NCI-H2196 (cell line): ENCODE measurements around the gene CAMKK1.

Source experiments
- DNase-seq: peaks from one replicate; lab custom pipeline; 2025; ENCODE audit not compliant: unreplicated experiment; lab: John Stamatoyannopoulos, UW

The CAMKK1 gene

DNA sequence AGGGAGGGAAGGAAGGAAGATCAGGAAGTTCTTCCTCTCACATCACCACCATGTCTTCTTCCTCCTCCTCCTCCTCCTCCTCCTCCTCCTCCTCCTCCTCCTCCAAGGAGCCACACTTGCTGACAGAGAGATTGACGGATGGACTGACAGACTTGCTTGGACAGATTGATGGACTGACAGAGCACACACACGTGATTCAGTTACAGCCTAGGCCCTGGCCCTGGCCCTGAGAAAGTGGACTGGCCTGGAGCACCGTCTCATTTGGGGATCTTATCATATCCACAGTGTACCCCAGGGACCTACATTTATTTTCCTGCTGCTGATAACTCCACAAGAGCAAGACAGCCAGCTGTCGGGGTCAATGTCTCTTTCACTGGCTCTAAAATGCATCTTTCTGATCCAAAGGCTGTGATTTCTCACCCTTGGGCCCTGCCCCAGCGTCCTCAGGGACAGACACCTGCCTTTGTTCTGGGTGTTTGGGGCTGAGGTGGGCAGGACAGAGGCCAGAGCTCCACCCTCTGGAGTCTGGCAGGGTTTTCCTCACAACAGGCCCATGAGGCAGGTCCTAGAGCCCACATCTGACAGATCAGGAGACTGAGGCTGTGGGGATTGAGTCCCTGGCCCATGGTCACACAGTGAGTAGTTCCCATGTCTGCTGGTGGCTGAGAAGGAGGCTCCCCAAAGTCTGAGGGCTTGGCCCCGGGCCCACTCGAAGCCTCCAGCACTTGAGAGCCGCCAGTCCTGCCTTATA is 25.7 kb upstream of the CAMKK1 start:
- DNase-seq = no peak

GRCh38 chr17:3917391-3917931 is 24.6 kb upstream of the CAMKK1 start:
- DNase-seq = no peak

GRCh38 chr17:3916825-3917224 is 24.0 kb upstream of the CAMKK1 start:
- DNase-seq = no peak

DNA sequence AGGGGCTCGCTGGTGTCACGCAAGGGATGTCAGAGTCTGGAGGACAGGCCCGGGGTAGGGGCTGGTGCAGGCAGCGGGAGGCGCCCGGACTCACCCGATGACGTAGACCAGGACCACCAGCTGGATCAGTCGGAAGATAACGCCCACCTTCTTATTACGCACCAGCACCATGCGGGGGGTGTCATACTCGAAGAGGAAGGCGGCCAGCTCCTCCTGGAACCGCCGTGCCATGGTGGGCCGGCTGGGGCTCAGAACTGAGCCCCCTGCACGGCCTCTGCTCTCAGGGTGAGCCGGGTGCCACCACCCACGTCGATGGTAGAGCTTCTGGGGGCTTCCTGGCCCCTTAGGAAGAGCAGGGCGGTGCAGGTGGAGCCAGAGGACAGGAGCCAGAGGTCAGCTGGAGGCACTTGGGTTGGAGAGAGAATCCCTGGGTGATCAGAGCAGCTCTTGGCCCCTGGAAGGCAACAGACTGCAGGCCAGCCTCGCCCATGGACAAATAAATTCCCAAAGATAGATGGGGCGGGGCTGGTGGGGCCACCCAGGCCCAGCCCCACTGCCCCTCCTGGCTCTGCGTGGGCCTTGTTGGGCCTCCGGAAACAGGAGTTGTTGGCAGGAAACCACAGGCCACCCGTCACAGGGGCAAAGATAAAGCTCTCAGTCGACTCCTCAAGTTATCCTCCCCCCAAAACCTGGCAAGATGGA is 23.3 kb upstream of the CAMKK1 start, which contains the start of gene P2RX1:
Gene P2RX1, minus strand, starts transcription at position 471 of the 702 bp plus-strand sequence. Its CDS starts 240 bp downstream, at position 231.
- no peak for DNase-seq

DNA sequence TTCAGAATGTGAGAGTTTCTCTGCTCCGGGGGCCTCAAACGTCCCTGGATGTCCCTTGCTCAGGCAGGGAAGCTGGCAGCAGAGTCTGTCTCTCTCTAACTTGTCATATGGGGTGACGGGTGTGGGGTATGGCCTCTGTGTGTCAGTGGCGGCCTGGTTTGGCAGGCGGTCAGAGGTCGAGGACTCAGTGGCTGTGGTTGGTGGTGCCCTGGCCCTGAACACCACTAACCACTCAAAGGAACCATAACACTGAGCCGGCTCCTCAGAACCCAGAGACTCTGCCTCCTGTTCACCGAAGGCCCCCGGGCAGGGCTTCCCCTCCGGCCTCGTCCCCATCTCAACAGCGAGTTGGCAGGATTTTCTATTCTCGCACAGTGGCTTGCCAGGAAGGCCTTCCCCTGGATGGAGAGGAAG is 22.7 kb upstream of the CAMKK1 start:
- no peak for DNase-seq

GRCh38 chr17:3914312-3914670 is 21.4 kb upstream of the CAMKK1 start:
- DNase-seq = no peak

- peak; percentile 50 for DNase-seq
Measured at GRCh38 chr17:3913531-3914311, 20.9 kb upstream of the CAMKK1 start.

DNA sequence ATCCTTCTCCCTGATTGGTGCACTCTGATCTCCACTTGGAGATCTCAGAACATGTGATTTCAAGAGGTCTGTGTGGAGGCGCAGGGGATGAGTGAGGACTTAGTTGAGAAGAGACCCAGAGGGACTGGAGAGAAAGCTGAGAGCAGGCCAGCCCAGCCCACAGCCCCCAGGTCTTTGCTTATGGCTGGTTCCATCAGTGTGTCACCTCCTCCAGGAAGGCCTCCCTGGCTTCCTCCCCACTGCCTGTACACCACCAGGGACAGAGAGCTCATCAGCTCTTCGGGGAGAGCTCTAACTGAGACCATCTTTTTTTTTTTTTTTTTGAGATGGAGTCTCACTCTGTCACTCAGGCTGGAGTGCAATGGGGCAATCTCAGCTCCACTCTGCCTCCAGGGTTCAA is 20.0 kb upstream of the CAMKK1 start:
- no peak for DNase-seq

DNA sequence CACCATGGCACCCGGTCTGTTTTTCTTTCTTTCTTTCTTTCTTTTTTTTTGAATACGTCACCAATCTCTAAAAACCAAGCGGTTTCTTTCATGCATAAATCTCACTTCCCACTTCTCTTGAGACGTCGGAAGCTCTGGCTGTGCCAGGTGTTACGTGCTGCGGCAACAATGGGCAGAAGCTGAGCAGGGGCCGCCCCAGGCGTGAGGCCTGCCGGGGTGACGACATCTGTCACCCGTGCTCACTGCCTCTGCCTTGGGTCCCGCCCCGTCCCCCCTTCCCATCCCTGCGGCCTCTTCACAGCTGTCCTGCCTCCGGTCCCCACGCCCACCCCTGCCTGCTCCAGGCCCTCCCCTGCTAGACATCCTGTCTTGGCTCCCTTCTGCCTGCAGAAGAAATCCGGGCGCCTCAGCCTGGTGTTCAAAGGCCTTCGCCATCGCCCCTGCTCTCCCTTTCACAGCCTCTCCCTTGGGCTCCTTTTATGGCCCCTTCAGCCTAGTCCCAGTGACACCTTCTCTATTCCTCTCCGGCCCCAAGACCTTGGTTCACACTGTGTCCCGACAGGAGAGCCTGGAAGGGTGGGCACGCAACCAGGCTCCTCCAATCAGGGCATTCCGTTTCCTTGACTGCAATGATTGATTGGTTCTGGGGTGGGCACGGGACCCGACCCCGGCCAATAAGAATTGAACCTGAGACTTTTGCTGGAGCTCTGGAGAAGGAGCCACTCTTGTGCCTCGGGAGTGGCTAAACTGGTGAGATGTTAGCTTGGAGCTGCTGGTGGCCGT is 18.6 kb upstream of the CAMKK1 start:
- DNase-seq = no peak

DNA sequence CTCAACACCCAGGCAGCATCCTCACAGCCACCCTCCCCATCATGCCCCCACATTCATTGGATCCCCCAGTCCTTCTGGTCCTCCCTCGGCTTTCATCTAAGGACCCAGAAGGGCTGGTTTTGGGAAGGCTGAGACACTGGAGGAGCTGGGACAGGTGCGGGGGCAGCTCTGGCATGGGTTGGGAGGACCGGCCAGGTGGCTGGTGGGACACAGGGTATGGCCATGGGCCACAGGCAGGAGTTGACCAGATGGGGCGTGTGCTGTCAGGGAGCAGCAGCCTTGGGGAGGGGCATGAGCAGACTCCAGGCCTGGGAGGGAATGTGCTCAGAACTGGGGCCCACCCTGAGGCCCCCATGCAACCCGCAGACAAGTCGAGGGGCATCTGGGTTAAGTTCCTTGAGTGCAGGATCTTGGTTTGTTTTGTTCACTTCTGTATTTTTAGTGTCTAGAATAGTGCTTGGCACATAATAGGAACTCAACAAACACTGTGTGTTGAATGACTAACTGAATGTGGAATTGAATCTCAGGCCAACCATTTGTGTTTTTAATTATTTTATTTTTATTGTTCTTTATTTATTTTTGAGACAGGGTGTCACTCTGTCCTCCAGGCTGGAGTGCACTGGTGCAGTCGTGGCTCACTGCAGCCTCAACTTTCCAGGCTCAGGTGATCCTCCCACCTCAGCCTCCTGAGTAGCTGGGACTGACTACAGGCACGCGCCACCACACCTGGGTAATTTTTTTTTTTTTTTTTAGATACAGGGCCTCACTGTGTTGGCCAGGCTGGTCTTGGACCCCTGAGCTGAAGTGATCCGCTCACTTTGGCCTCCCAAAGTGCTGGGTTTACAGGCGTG is 17.8 kb upstream of the CAMKK1 start:
- no peak for DNase-seq

- DNase-seq = no peak
Measured at GRCh38 chr17:3909257-3909656, 16.4 kb upstream of the CAMKK1 start.

- no peak for DNase-seq
Measured at GRCh38 chr17:3907483-3908216, 14.8 kb upstream of the CAMKK1 start.

DNA sequence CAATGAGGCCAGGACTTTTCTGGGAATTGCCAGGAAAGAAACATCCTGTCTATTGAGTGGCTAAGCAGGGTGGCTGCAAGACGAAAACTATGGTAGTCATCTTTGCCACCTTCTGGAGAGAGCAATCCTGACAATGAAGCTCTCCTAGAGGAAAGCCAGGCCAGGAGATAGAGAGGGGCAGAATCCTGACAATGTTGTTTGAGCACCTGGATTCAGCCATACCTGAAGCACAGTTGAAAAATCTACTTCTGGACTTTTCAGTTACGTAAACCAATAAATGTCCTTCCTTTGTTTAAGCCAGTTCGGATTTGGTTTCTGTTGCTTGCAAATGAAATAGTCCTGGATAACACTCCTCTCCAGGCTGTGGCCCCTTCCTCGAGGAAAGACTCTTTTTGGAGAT is 14.0 kb upstream of the CAMKK1 start:
- DNase-seq = no peak

GRCh38 chr17:3905017-3905520 is 12.2 kb upstream of the CAMKK1 start:
- no peak for DNase-seq

- no peak for DNase-seq
Measured at GRCh38 chr17:3904501-3904900, 11.6 kb upstream of the CAMKK1 start.

DNA sequence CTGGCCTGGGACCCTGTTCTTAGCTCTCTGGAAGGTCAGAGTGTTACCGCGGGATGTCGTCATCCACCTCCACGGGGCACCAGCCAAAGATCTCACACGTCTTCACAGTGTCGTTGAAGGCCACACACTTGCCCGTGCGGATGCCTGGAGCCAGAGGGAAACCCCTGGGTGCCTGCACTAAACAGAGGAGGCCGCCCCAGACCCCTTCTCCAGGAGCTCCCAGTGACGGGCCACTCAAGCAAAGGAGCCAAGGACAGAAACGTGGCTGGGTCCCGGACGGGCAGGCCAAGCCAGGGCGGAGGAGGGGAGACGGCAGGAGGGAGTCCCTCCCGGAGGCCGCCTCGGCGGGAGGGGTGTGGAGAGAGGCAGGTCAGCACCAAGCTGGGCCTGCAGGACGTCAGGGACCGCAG is 11.0 kb upstream of the CAMKK1 start:
- DNase-seq = no peak

GRCh38 chr17:3903051-3903825 is 10.4 kb upstream of the CAMKK1 start:
- DNase-seq = no peak

GRCh38 chr17:3900646-3901045 is 7.8 kb upstream of the CAMKK1 start:
- no peak for DNase-seq
